Astrocyte of the spinal cord (primary cell): Measurements from ENCODE around the gene WEE2.

ENCODE experiments used
- DNase-seq: peaks from one replicate; pipeline ENCODE4 v3.0.0; 2011; ENCODE audit warnings: low read depth, low spot score
- H3K4me3 ChIP-seq: 2 replicates; pipeline ENCODE4 v1.5.1; 2011; ENCODE audit warnings: low read depth, mild to moderate bottlenecking, low read length, moderate library complexity
- CTCF ChIP-seq: IDR thresholded peaks from 2 replicates; pipeline ENCODE4 v1.5.1; 2012; ENCODE audit warnings: low read depth, mild to moderate bottlenecking, low read length, inconsistent platforms
- in situ Hi-C: cut with HindIII; loops from 2 replicates; pipeline ENCODE4 v1.10.0; 2017; ENCODE audit warnings: low sequenced_read_pairs

Gene WEE2

GRCh38 chr7:141709749-141710148, 1.6 kb downstream of the WEE2 start:
- in situ Hi-C loops = no loop called here
- no peak for TF ChIP-seq CTCF
- DNase-seq = no peak
- H3K4me3 ChIP-seq = no peak overlapping the region

- DNase-seq = no peak
- no peak for TF ChIP-seq CTCF
- in situ Hi-C loops = no loop called here
- no peak overlapping the region for H3K4me3 ChIP-seq
These were observed 2.1 kb downstream of the WEE2 start for GRCh38 chr7:141710301-141710700.

GRCh38 chr7:141712603-141713255, 4.6 kb downstream of the WEE2 start:
- H3K4me3 ChIP-seq = no peak overlapping the region
- DNase-seq = no peak
- in situ Hi-C loops = no loop called here
- no peak for TF ChIP-seq CTCF

- no peak for TF ChIP-seq CTCF
- in situ Hi-C loops = no loop called here
- H3K4me3 ChIP-seq = no peak overlapping the region
- DNase-seq = no peak
These were observed 5.7 kb downstream of the WEE2 start for GRCh38 chr7:141713890-141714289.

GRCh38 chr7:141714571-141714970, 6.4 kb downstream of the WEE2 start:
- in situ Hi-C loops = no loop called here
- DNase-seq = no peak
- H3K4me3 ChIP-seq = no peak overlapping the region
- TF ChIP-seq CTCF = no peak

- H3K4me3 ChIP-seq = no peak overlapping the region
- DNase-seq = no peak
- in situ Hi-C loops = no loop called here
- TF ChIP-seq CTCF = no peak
These were observed 6.9 kb downstream of the WEE2 start for GRCh38 chr7:141715018-141715417.
